NCI-H2227 (cell line): ENCODE measurements around the gene MUS81.

Experiments
- DNase-seq: peaks from one replicate; lab custom pipeline; 2025; ENCODE audit not compliant: unreplicated experiment; lab: John Stamatoyannopoulos, UW

MUS81 gene

GRCh38 chr11:65872586-65873317 lies 12.5 kb downstream of the MUS81 start, which contains the start of gene EFEMP2:
EFEMP2 (minus strand) TSS chr11:65872800; CDS start chr11:65872354, 446 bp downstream.
- DNase-seq = peak; percentile 46

GRCh38 chr11:65873318-65874156 lies 13.3 kb downstream of the MUS81 start:
- DNase-seq = peak; percentile 96

GRCh38 chr11:65879617-65880016 lies 19.4 kb downstream of the MUS81 start, which contains the start of gene CTSW:
CTSW (plus strand) TSS chr11:65879837; CDS start chr11:65879855, 18 bp downstream.
- no peak for DNase-seq

- no peak for DNase-seq
Observed at GRCh38 chr11:65880027-65880426, 19.8 kb downstream of the MUS81 start.

- no peak for DNase-seq
Observed at GRCh38 chr11:65880844-65881421, 20.7 kb downstream of the MUS81 start.

- no peak for DNase-seq
Observed at GRCh38 chr11:65882120-65883057, 22.2 kb downstream of the MUS81 start.

- no peak for DNase-seq
Observed at GRCh38 chr11:65883058-65883761, 23.0 kb downstream of the MUS81 start.

GRCh38 chr11:65883786-65884715 lies 23.8 kb downstream of the MUS81 start:
- no peak for DNase-seq

- DNase-seq = peak; percentile 87
Observed at GRCh38 chr11:65884716-65885092, 24.5 kb downstream of the MUS81 start.

- no peak for DNase-seq
Observed at GRCh38 chr11:65885231-65885630, 25.0 kb downstream of the MUS81 start.

GRCh38 chr11:65885808-65886536 lies 25.7 kb downstream of the MUS81 start:
- DNase-seq = no peak

- no peak for DNase-seq
Observed at GRCh38 chr11:65886826-65887722, 26.8 kb downstream of the MUS81 start.

GRCh38 chr11:65887723-65888162 lies 27.5 kb downstream of the MUS81 start:
- no peak for DNase-seq

- DNase-seq = peak; percentile 97
Observed at GRCh38 chr11:65888163-65888814, 28.1 kb downstream of the MUS81 start, which contains the start of gene FIBP. FIBP (minus strand) TSS chr11:65888471; CDS start chr11:65888418, 53 bp downstream.

GRCh38 chr11:65890324-65891218 lies 30.3 kb downstream of the MUS81 start, which contains the start of gene CCDC85B:
CCDC85B (plus strand) TSS chr11:65890673; CDS start chr11:65890784, 111 bp downstream.
- DNase-seq = peak; percentile 98
